Activated naive CD8-positive, alpha-beta T cell treated with anti-CD3 and anti-CD28 coated beads, Interleukin-2, amount 10 ng/mL, durations not matched to agents 7 days and 5 days (primary cell): ENCODE measurements around the gene SLC22A5. TPM values are rescaled to one million over a fixed set of nuclear protein-coding genes. Genes with fewer than 3 reads are reported as not detected.
A peak's percentile ranks its signal among the peaks of the same experiment; 100 is the strongest.
"Not testable (repeated sequence)": the region's sequence is repeated elsewhere in the genome, so short reads cannot be mapped to it uniquely, and the experiment has no call there.

Experiments
- ATAC-seq: fragments of 150-1000 bp; cut with Tn5 transposase; one replicate; pipeline ENCODE4 v1.10.0; 2021; ENCODE audit warnings: low read depth, moderate library complexity
- POLR2A ChIA-PET: fragments of 350-600 bp; sonication (Branson Sonifier 250); formaldehyde crosslinking; loops from one replicate; lab custom pipeline; 2021; ENCODE audit warnings: antibody characterized with exemption; lab: Charles Lee
- DNase-seq: peaks from one replicate; pipeline ENCODE4 v3.0.0; 2021
- H3K27ac Mint-ChIP-seq: one replicate; pipeline ENCODE4 v1.8.0; 2022; ENCODE audit warnings: mild to moderate bottlenecking, mixed read lengths
- H3K27me3 Mint-ChIP-seq: one replicate; pipeline ENCODE4 v1.8.0; 2022; ENCODE audit warnings: mild to moderate bottlenecking, moderate library complexity, mixed read lengths
- H3K36me3 Mint-ChIP-seq: one replicate; pipeline ENCODE4 v1.8.0; 2021; ENCODE audit warnings: mild to moderate bottlenecking, mixed read lengths
- H3K4me1 Mint-ChIP-seq: one replicate; pipeline ENCODE4 v1.8.0; 2021; ENCODE audit warnings: mixed read lengths
- H3K4me3 Mint-ChIP-seq: one replicate; pipeline ENCODE4 v1.8.0; 2022; ENCODE audit warnings: mild to moderate bottlenecking, moderate library complexity, mixed read lengths
- H3K9me3 Mint-ChIP-seq: one replicate; pipeline ENCODE4 v1.8.0; 2021; ENCODE audit warnings: mixed read lengths
- total RNA-seq, 2 experiments: library from RNA; stranded (reverse); gene quantifications; one replicate each; pipeline ENCODE4 v1.2.3, GENCODE V29; 2021

SLC22A5 gene
- total RNA-seq, 2 experiments from 2014 or later, result 5.1 to 6.0 TPM

DNA sequence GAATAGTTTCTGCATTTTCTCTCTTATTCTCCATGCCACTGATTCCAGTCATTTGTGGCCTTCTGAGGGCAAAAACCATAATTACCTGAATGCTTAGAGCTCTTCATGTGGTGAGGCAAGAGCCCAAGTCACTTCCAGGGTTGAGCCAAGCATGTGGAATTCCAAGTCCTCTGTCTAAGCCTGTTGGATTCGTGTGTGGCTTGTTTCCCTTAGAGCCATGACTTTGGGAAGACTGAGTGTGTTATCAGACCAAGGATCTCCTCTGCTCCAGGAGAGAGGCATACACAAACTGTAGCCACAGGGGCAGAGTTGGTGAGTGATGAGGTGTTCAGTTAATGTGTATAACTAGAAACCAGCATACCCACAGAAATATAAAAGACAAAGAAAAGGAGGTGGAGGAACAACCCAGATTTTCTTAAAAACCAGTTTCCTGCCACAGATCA, 27.1 kb downstream of the SLC22A5 start:
- H3K27ac Mint-ChIP-seq, result peak overlapping the region; percentile 49
- DNase-seq (no peak), ATAC-seq (peak; percentile 77)
- H3K4me1 Mint-ChIP-seq, result peaks cover 64% of the 10 kb centered on the region
- H3K9me3 Mint-ChIP-seq, result peaks cover 1% of the 10 kb centered on the region
- H3K36me3 Mint-ChIP-seq, result peaks cover 42% of the 10 kb centered on the region
- POLR2A ChIA-PET, result interaction anchor here (0.6 to 9.1 kb wide), 5 partner anchors 14 to 99 kb away, joined by 3 to 45 read pairs (median 5); partner anchors contain the start of gene IRF1
- H3K4me3 Mint-ChIP-seq, result peak overlapping the region; percentile 45
- H3K27me3 Mint-ChIP-seq, result peaks cover 7% of the 10 kb centered on the region

DNA sequence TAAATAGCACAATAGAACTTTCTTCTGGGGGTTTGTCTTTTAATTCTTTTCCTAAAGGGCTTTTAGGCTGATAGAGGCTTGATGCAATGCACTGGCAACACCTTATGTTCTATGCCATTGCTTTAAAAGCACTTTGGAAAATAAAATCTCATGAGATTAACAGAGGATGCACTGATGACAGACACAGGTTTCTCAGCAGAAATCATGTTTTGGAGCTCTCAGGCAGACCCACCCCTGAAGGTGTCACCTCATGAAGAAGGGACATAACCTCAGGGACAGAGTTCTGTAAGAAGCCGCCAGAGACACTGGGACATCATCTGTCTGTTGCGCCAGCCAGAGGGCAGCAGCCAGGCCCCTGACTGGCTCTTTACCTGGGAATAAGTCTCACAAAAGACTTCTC, 27.7 kb downstream of the SLC22A5 start:
- peak; percentile 47 for ATAC-seq
- H3K4me1 Mint-ChIP-seq, result peaks cover 64% of the 10 kb centered on the region

DNA sequence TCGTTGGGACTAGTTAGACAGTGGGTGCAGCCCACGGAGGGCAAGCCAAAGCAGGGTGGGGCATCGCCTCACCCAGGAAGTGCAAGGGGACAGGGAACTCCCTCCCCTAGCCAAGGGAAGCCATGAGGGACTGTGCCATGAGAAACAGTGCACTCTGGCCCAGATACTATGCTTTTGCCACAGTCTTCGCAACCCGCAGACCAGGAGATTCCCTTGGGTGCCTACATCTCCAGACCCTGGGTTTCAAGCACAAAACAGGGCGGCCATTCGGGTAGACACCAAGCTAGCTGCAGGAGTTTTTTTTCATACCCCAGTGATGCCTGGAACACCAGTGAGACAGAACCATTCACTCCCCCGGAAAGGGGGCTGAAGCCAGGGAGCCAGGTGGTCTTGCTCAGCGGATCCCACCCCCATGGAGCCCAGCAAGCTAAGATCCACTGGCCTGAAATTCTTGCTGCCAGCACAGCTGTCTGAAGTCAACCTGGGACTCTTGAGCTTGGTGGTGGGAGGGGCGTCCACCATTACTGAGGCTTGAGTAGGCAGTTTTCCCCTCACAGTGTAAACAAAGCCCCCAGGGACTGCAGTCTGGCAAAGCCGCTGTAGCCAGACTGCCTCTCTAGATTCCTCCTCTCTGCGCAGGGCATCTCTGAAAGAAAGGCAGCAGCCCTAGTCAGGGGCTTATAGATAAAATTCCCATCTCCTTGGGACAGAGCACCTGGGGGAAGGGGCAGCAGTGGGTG, 28.6 kb downstream of the SLC22A5 start:
- H3K9me3 Mint-ChIP-seq, DNase-seq, ATAC-seq, H3K27me3 Mint-ChIP-seq, H3K4me3 Mint-ChIP-seq, H3K27ac Mint-ChIP-seq: not testable (repeated sequence)
- POLR2A ChIA-PET, result interaction anchor here (1.0 to 1.9 kb wide), 5 partner anchors 66 to 97 kb away, joined by 3 to 6 read pairs (median 3); no protein-coding TSS in a partner anchor
- Mint-ChIP-seq H3K4me1 (peaks cover 56% of the 10 kb centered on the region), H3K36me3 (peaks cover 42% of the 10 kb centered on the region)

More for the DNA sequence above, 27.7 kb downstream of the SLC22A5 start:
- H3K27ac Mint-ChIP-seq, result peak overlapping the region; percentile 49
- peaks cover 1% of the 10 kb centered on the region for H3K9me3 Mint-ChIP-seq
- peaks cover 7% of the 10 kb centered on the region for H3K27me3 Mint-ChIP-seq
- POLR2A ChIA-PET, result interaction anchor here (1.0 to 1.9 kb wide), 5 partner anchors 67 to 98 kb away, joined by 3 to 5 read pairs (median 3); partner anchors contain the start of gene IRF1
- no peak for DNase-seq
- H3K36me3 Mint-ChIP-seq, result peaks cover 42% of the 10 kb centered on the region
- peak overlapping the region; percentile 45 for H3K4me3 Mint-ChIP-seq

DNA sequence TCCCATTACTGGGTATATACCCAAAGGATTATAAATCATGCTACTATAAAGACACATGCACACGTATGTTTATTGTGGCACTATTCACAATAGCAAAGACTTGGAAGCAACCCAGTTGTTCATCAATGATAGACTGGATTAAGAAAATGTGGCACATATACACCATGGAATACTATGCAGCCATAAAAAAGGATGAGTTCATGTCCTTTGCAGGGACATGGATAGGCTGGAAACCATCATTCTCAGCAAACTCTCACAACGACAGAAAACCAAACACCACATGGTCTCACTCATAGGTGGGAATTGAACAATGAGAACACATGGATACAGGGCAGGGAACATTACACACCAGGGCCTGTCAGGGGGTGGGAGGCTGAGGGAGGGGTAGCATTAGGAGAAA, 34.5 kb downstream of the SLC22A5 start:
- Mint-ChIP-seq H3K9me3 (peaks cover 10% of the 10 kb centered on the region), H3K36me3 (peaks cover 44% of the 10 kb centered on the region), H3K4me1 (peaks cover 37% of the 10 kb centered on the region)
- H3K27me3 Mint-ChIP-seq, DNase-seq, H3K4me3 Mint-ChIP-seq, POLR2A ChIA-PET, H3K27ac Mint-ChIP-seq, ATAC-seq: not testable (repeated sequence)

DNA sequence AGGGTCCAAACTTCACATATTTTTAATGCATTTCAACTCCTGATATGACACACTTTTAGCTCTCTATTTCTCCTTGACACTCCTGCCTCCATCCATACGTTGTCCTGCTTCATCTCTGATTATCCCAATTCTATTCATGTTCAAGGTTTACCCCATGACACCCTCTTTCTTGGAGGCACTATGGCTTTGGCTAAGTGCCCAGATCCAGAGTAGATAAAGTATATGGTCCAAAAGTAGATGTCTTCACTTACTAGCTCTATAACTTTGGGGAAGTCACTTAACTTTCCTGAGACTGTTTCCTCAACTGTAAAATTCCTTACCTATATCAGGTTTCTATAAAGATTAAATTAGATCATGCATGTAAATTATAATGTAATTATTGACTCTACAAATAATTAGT, 36.1 kb downstream of the SLC22A5 start:
- Mint-ChIP-seq H3K27me3 (peaks cover 3% of the 10 kb centered on the region), H3K36me3 (peaks cover 32% of the 10 kb centered on the region), H3K4me3 (no peak overlapping the region), H3K27ac (no peak overlapping the region), H3K9me3 (peaks cover 9% of the 10 kb centered on the region), H3K4me1 (peaks cover 35% of the 10 kb centered on the region)
- no peak for DNase-seq
- no peak for ATAC-seq
- POLR2A ChIA-PET, result interaction anchor here (0.9 to 3.5 kb wide), 3 partner anchors 52 to 85 kb away, joined by 3 to 15 read pairs (median 4); partner anchors contain the start of gene IRF1

DNA sequence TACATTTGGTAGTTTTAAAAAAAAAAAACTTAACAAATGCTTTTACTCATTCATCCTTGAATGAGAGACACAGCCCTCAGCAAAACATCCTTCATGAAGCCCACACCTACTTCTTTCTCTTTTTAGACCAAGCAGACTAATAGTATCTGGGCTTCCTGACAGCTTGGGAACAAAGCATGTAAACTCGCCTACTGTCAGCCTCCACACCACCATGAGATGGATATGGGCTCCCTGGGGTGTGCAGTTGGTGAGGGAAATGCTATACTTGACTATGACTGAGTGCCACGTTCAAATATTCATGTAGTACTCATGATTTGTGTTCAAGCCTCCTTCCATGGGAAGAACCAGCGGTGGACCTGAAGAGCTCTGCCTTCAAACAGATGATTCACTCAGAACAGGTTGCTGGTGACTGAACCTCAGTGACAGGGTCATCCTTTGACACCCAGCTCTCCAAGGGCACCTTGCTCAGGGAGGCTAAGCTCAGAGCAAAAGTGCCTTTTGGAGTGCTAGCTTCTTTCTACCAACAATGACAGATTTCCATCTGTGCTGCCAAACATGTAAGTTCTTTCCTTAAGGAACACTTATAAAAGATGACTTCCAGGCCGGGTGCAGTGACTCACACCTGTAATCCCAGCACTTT, 36.8 kb downstream of the SLC22A5 start:
- no peak overlapping the region for H3K4me3 Mint-ChIP-seq
- peaks cover 28% of the 10 kb centered on the region for H3K36me3 Mint-ChIP-seq
- POLR2A ChIA-PET, result interaction anchor here (0.9 to 3.5 kb wide), 4 partner anchors 51 to 92 kb away, joined by 3 to 15 read pairs (median 5); partner anchors contain the start of gene IRF1
- H3K27ac Mint-ChIP-seq, result no peak overlapping the region
- peaks cover 9% of the 10 kb centered on the region for H3K9me3 Mint-ChIP-seq
- no peaks in the 10 kb centered on the region for H3K27me3 Mint-ChIP-seq
- H3K4me1 Mint-ChIP-seq, result peaks cover 33% of the 10 kb centered on the region
- ATAC-seq (no peak), DNase-seq (no peak)

DNA sequence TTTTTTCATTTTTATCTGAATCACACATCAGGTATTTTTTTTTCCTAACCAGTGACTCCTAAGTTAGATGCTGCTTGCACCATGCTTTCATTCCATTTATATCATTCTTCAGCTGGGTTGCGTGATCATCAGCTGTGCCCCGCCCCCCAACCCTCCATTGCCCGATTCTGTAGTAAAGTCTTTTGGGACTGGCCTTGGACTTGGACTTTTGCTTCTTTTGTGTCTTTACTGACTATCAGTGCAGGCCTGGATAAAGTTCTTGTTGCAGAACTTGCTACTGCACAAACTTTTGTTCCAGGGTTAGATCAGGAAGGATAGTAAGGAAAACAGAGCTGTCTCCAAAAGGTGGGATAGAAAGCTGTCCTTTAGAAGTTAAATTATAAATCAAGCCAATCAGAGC, 38.5 kb downstream of the SLC22A5 start:
- Mint-ChIP-seq H3K27ac (no peak overlapping the region), H3K36me3 (peaks cover 34% of the 10 kb centered on the region), H3K9me3 (peaks cover 9% of the 10 kb centered on the region), H3K4me3 (no peak overlapping the region), H3K4me1 (peaks cover 42% of the 10 kb centered on the region), H3K27me3 (no peaks in the 10 kb centered on the region)
- DNase-seq (no peak), ATAC-seq (no peak)
- POLR2A ChIA-PET, result interaction anchor here (0.5 to 5.3 kb wide), 6 partner anchors 16 to 293 kb away, joined by 4 to 135 read pairs (median 10); partner anchors contain the start of gene IRF1

DNA sequence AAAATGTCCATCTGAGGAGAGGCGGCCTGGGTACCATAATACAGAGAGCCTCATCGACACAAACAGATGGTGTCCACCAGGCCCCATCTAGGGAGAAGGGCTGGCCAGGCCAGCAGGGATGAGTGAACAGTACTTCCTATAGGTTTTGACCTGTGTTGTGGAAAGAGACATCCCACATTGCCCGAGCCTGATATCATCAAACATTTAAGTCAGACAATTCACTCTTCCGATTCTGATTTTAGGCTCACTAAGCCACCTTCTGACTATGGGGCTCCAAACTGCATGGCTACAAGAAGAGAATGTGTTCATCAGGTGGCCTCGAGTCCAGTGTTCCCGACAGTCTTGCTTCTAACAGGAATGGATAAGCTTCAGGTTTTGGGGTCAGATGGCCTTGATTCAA, 38.9 kb downstream of the SLC22A5 start:
- Mint-ChIP-seq H3K4me1 (peaks cover 46% of the 10 kb centered on the region), H3K4me3 (no peak overlapping the region), H3K27ac (no peak overlapping the region), H3K36me3 (peaks cover 31% of the 10 kb centered on the region), H3K27me3 (no peaks in the 10 kb centered on the region), H3K9me3 (peaks cover 9% of the 10 kb centered on the region)
- ATAC-seq (no peak), DNase-seq (no peak)
- POLR2A ChIA-PET, result interaction anchor here (1.0 to 5.3 kb wide), 5 partner anchors 16 to 82 kb away, joined by 3 to 135 read pairs (median 45); partner anchors contain the start of gene IRF1

DNA sequence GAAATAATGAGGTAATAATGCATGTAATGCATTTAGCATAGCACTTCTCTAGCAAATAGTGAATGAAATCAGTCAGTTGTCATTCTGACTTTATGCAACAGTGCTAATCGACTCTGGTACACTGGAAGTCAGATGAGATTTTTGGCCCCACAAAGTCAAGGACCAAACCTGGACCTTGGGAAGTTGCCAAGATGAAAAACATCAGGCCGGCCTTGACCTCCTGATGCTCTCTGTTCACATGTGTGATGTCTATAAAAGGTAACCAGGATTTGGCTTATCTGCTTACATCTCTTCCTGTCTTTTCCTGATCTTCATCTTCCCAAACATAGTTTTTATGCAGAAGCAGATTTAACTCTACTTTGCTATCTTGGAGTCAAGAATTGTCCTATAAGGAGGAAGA, 39.5 kb downstream of the SLC22A5 start:
- Mint-ChIP-seq H3K9me3 (peaks cover 9% of the 10 kb centered on the region), H3K4me3 (peak overlapping the region; percentile 91), H3K27me3 (no peaks in the 10 kb centered on the region), H3K4me1 (peaks cover 51% of the 10 kb centered on the region), H3K36me3 (peaks cover 30% of the 10 kb centered on the region), H3K27ac (peak overlapping the region; percentile 96)
- DNase-seq (no peak), ATAC-seq (no peak)
- POLR2A ChIA-PET, result interaction anchor here (1.0 to 5.3 kb wide), 7 partner anchors 17 to 88 kb away, joined by 3 to 135 read pairs (median 45); partner anchors contain the start of gene IRF1

DNA sequence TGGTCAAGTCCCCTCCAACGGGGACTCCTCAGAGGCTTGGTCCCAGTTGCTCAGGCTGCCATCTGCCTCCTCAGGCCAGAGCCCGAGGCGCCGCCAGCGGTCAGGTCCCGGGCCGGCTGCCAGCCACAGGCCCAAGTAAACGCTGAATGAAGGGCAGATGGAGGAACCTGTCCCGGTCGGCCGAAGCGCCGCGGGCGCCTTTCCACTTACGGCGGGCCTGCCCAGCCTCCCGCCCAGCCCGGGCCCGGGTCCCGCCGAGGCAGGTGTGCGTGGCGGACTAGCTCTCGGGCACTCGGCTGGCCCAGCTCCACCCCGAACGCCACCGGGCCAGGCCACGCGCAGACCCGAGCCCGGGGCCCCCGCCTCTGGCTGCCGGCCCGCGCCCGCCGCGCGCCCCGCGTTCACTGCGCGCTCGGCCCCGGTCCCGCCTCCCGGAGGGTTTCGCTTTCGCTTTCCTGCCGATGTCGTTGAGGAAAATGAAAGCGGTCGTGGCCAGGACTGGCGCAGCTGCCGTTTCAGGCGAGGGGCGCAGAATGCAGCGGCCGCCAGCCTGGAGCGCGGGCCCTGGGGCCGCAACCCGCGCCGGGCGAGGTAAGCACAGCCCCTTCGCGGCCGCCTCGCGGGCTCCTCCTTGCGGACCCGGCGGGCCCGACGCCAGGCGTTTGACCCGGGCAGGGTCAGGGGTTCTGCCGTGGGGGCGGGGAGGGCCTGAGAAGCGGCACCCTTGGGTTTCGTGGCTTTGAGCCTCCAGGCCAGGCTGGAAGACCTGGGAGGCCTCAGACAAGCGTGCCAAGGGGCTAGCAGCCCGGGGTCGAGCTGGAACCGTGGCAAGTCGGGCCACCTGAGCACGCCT, 41.2 kb downstream of the SLC22A5 start:
- H3K9me3 Mint-ChIP-seq, result peaks cover 9% of the 10 kb centered on the region
- peaks cover 59% of the 10 kb centered on the region for H3K4me1 Mint-ChIP-seq
- peak overlapping the region; percentile 100 for H3K27ac Mint-ChIP-seq
- POLR2A ChIA-PET, result interaction anchor here (0.7 to 5.3 kb wide), 26 partner anchors 10 to 119 kb away, joined by 3 to 135 read pairs (median 8); partner anchors contain the start of gene IRF1
- peaks cover 32% of the 10 kb centered on the region for H3K36me3 Mint-ChIP-seq
- DNase-seq, result peak; percentile 88
- ATAC-seq, result peak; percentile 80
- H3K4me3 Mint-ChIP-seq, result peak overlapping the region; percentile 100
- no peaks in the 10 kb centered on the region for H3K27me3 Mint-ChIP-seq

DNA sequence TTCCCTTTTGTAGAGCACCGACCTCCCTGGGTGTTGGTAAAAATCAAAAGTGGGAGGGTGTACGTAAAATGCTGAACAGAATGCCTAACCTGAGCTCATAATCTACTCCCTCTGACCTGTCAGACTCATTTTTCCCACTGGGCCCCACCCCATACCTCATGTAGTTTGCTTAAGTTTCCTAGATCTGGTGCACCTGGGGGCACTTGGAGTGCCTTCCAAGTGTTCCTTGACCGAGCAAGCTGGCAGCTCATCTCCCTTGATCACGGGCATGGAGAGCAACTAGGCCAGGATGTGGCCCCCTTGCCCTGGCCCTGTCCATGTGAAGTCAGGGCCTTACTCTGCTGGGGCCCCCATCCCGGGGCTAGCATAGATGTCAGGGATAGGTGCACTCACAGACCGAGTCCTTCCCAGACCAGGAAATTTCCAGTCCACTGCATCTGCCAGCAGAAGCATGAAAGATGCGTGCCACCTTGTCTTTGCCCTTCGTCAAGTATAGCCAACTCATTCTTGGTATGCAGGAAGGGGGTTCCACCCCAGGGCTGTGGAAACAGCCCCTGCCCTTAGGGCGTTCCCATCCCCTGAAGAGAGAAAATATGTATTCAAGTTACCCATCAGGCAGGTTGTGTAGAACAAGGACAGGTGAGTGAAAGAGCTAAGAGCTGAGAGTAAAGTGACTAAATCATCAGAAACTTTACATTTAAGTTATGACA, 41.9 kb downstream of the SLC22A5 start:
- H3K4me3 Mint-ChIP-seq, result peak overlapping the region; percentile 100
- DNase-seq (peak; percentile 62), ATAC-seq (peak; percentile 52)
- POLR2A ChIA-PET, result interaction anchor here (0.8 to 5.3 kb wide), 24 partner anchors 9 to 90 kb away, joined by 3 to 135 read pairs (median 10); partner anchors contain the start of gene IRF1
- peaks cover 61% of the 10 kb centered on the region for H3K4me1 Mint-ChIP-seq
- peaks cover 31% of the 10 kb centered on the region for H3K36me3 Mint-ChIP-seq
- peak overlapping the region; percentile 100 for H3K27ac Mint-ChIP-seq
- peaks cover 9% of the 10 kb centered on the region for H3K9me3 Mint-ChIP-seq
- H3K27me3 Mint-ChIP-seq, result no peaks in the 10 kb centered on the region

DNA sequence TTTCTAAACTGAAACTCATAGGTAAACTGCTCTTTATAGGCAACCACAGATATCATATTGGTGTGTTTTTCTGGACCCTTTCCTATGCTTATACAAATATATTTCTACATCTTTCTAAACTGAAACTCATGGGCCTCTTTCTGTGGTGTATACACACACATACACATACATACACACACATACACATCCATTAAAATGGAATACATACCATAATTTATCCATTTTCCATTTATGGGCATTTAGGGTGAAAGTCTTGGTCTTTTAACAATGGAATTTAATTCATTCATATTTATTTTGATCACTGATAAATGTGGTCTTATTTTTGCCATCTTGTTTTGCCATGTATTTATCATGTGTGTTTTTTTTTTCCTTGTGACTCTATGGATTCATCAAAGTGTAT, 44.1 kb downstream of the SLC22A5 start:
- H3K9me3 Mint-ChIP-seq, result no peaks in the 10 kb centered on the region
- no peaks in the 10 kb centered on the region for H3K27me3 Mint-ChIP-seq
- DNase-seq (no peak), ATAC-seq (no peak)
- peak overlapping the region; percentile 100 for H3K4me3 Mint-ChIP-seq
- H3K27ac Mint-ChIP-seq, result peak overlapping the region; percentile 100
- H3K4me1 Mint-ChIP-seq, result peaks cover 61% of the 10 kb centered on the region
- H3K36me3 Mint-ChIP-seq, result peaks cover 33% of the 10 kb centered on the region
- POLR2A ChIA-PET, result interaction anchor here (0.9 to 3.2 kb wide), 6 partner anchors 11 to 83 kb away, joined by 3 to 28 read pairs (median 10); partner anchors contain the start of gene IRF1
